ENCODE measurements around the gene SMYD4. TPM values are rescaled to one million over a fixed set of nuclear protein-coding genes. Genes with fewer than 3 reads are reported as not detected.
A peak's percentile ranks its signal among the peaks of the same experiment; 100 is the strongest.

Gene SMYD4
- total RNA-seq, 1 donor, result 10.7 TPM

DNA sequence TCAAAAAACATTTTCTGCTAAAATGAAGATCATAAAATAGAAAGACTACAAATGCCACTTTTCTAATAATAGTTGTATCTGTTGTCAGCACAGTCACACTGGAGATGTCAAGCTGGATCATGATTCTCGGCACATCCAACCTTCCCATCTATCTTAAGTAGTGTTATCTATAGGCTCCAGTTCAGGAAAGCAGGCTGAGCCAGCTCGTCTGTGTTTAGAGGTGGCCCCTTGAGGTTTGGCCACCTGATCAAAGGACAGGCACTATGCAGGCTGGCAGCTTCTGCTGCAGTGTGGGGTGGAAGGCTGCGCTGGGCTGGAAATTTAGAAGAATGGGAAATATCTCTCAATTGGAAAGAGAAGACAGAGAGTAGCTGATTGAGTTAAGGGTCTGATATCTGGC is 32.4 kb downstream of the SMYD4 start:
- no peak for DNase-seq (ENCODE audit: low read depth)
- H3K4me3 ChIP-seq (ENCODE audit: low read depth, low read length), result no peak overlapping the region
- TF ChIP-seq, protein P1, sequence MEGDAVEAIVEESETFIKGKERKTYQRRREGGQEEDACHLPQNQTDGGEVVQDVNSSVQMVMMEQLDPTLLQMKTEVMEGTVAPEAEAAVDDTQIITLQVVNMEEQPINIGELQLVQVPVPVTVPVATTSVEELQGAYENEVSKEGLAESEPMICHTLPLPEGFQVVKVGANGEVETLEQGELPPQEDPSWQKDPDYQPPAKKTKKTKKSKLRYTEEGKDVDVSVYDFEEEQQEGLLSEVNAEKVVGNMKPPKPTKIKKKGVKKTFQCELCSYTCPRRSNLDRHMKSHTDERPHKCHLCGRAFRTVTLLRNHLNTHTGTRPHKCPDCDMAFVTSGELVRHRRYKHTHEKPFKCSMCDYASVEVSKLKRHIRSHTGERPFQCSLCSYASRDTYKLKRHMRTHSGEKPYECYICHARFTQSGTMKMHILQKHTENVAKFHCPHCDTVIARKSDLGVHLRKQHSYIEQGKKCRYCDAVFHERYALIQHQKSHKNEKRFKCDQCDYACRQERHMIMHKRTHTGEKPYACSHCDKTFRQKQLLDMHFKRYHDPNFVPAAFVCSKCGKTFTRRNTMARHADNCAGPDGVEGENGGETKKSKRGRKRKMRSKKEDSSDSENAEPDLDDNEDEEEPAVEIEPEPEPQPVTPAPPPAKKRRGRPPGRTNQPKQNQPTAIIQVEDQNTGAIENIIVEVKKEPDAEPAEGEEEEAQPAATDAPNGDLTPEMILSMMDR (IDR thresholded peaks at IDR 0.05; ENCODE audit: insufficient read depth, low read length), result no peak

DNA sequence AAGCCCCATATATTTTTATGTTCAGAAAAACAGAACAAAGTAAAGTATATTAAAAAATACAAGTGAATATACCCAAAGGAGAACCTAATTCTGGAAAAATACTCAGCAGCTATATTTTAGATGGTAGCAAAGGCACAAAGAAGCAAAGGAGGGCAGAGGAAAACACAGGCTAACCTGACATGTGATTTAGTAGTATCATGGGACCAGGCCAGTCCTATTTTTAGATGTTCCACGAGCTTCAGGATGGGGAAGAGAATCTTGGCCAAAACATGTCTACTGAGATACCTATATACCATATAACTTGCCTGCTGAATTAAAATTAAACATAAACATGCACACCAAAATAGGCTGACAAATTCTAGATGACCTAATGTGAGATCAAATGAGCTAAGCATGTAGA is 32.9 kb downstream of the SMYD4 start:
- TF ChIP-seq, protein P1 (IDR thresholded peaks at IDR 0.05; ENCODE audit: insufficient read depth, low read length), result no peak
- peak; percentile 40 for DNase-seq (ENCODE audit: low read depth)
- H3K4me3 ChIP-seq (ENCODE audit: low read depth, low read length), result no peak overlapping the region

DNA sequence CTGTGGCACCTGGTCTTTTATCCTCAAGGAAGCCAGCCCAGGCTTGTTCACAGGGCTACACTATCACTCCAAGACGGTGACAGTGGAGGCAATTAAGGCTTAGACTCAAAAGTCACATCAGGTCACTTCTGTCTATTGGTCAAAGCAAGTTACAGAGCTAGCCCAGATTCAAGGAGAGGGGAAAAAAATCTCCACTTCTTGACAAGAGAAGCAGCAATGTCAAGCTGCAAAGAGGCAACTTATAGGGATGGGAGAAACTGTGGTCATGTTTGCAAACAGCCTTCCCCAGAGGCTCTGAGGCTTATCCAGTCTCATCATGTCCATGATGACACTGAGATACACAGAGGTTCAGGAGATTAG is 36.3 kb downstream of the SMYD4 start:
- no peak overlapping the region for H3K4me3 ChIP-seq (ENCODE audit: low read depth, low read length)
- TF ChIP-seq, protein P1 (IDR thresholded peaks at IDR 0.05; ENCODE audit: insufficient read depth, low read length), result no peak
- no peak for DNase-seq (ENCODE audit: low read depth)

DNA sequence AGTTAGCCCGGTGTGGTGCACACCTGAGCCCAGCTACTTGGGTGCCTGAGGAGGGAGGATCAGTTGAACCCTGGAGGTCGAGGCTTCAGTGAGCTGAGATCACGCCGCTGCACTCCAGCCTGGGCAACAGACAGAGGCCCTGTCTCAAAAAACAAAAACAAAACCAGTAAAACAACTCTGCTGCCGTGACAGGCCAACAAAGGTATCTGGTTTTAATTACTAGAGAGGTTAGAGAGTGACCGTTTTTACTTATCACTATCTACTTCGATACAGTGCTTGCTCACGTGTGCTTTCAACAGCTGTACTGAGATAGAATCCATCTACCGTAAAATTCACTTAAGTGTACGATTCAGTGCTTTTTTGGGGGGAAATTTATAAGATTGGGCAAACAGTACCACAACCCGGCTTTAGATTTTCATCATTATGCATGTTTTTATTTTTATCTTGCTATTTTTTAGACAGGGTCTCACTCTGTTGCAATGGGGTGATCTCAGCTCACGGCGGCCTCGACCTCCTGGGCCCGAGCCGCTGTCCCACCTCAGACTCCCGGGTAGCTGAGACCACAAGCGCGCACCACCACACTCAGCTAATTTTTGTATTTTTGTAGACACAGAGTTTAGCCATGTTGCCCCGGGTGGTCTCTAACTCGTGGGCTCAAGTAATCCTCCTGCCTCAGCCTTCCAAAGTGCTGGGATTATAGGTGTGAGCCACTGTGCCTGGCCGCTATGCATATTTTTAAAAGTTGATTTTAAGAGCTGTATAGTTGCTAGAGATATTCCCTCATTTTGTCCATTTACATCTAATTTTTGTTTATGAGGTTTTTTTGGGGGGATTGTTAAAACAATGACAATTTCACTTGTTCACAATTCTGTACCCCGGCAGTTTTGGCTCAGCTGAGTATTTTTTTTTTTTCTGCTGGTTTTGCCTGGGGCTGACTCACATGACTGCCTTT is 36.9 kb downstream of the SMYD4 start:
- H3K4me3 ChIP-seq (ENCODE audit: low read depth, low read length), result no peak overlapping the region
- TF ChIP-seq, protein P1 (IDR thresholded peaks at IDR 0.05; ENCODE audit: insufficient read depth, low read length), result no peak
- DNase-seq (ENCODE audit: low read depth), result no peak

DNA sequence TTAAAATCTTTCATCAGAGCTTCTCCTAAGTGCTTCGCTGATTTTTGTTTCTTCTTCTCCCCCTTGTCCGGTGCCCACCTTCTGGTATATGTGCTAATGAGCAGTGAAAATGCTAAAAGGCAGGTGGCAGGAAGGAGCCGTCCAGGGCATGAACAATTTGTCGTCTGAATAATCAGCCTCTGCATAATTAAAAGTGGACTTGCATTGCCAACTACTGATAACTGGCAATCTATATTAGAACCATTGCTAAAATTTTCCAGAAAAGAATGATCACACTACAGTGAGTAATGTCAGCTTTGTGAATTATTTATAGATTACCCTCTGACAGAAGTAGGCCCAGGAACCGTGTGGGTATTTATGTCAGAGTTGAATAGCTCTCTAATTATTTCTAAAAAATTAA is 39.8 kb downstream of the SMYD4 start:
- no peak overlapping the region for H3K4me3 ChIP-seq (ENCODE audit: low read depth, low read length)
- no peak for DNase-seq (ENCODE audit: low read depth)
- TF ChIP-seq, protein P1 (IDR thresholded peaks at IDR 0.05; ENCODE audit: insufficient read depth, low read length), result no peak

DNA sequence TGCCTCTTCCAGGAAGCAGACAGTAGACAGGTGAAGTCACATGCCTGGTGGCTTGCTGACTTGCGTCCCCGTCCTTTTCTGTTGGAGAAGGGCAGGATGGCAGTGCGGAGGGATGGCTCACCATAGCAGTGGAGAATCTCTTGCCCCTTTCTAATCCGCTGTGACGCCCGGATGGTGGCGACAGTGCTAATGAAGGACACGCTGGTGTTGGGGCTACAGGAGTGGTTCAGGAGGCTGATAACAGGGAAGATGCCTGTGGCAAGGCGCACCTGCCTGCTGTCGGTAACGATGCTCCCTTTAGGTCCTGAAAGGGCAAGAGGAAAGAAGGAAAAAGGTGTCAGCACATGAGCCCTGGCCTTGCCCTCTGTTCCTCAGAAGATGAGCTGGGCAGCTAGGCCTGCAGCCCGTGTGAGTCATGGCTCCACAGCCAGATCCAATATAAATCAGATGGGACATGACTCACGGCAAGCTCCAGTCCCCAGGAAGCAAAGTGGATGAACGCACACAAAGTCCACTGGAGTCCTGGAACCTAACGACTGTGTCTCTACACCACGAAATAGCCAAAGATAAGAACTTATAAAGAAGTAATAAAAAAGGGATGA is 42.3 kb downstream of the SMYD4 start:
- TF ChIP-seq, protein P1 (IDR thresholded peaks at IDR 0.05; ENCODE audit: insufficient read depth, low read length), result no peak
- H3K4me3 ChIP-seq (ENCODE audit: low read depth, low read length), result no peak overlapping the region
- DNase-seq (ENCODE audit: low read depth), result peak; percentile 93
